Stimulated activated memory B cell treated with anti-CD40 and anti-IgM and Interleukin-4, amounts not matched to agents 10 μg/mL and 1 μg/mL and 100 μg/mL, for 72 hours (primary cell): ENCODE measurements around the gene SPAG9.

Experiments used
- ATAC-seq: fragments of 150-1000 bp; cut with Tn5 transposase; 2 replicates; pipeline ENCODE4 v1.10.0; 2021
- H3K27ac Mint-ChIP-seq: one replicate; pipeline ENCODE4 v1.8.0; 2022; ENCODE audit warnings: mild to moderate bottlenecking, mixed read lengths
- H3K27me3 Mint-ChIP-seq: one replicate; pipeline ENCODE4 v1.8.0; 2022; ENCODE audit warnings: mixed read lengths
- H3K36me3 Mint-ChIP-seq: one replicate; pipeline ENCODE4 v1.8.0; 2022; ENCODE audit warnings: mixed read lengths
- H3K4me1 Mint-ChIP-seq: one replicate; pipeline ENCODE4 v1.8.0; 2022; ENCODE audit warnings: mixed read lengths
- H3K4me3 Mint-ChIP-seq: one replicate; pipeline ENCODE4 v1.8.0; 2022; ENCODE audit warnings: mild to moderate bottlenecking, moderate library complexity, mixed read lengths
- H3K9me3 Mint-ChIP-seq: one replicate; pipeline ENCODE4 v1.8.0; 2022; ENCODE audit warnings: mixed read lengths

SPAG9 gene

DNA sequence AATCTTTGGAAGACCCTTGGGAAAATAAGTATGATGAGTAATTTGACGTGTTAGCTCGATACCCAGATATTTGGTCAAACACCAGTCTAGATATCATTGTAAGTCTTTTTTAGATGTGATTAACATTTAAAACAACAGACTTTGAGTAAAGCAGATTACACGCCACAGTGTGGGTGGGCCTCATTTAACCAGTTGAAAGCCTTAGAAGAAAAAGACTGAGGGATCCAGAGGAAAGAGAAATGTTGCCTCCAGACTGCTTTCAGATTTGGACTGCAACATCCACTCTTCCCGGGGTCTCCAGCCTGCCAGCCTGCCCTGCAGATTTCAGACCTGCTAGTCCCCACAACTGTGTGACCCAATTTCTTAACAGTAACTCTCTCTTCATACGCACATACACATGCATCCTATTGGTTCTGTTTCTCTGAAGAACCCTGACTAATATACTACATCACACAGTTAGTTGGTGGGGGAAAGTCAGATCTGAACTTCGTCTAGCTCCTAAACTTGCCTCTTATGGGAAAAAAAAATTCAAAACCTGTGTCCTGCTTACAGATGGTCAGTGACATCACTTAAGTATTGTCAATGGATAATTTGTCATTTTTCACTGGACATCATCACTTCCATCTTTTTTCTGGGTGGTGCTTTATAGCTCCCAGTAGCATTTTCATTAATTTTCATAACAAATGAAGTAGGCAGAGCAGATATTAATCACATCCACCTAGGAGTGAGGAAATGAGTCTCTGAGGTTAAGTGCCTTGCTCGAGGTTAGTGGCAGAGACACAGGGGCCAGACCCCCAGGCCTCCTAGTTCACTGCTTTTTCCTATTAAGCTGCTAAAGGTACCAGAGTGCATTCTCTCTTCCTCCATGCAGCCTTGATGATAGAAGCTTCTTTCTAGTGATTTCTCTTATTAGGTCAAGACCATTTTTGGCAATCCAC is 146.8 kb downstream of the SPAG9 start:
- Mint-ChIP-seq H3K36me3 (peaks cover 67% of the 10 kb centered on the region), H3K27me3 (no peaks in the 10 kb centered on the region)
- no peak for ATAC-seq

DNA sequence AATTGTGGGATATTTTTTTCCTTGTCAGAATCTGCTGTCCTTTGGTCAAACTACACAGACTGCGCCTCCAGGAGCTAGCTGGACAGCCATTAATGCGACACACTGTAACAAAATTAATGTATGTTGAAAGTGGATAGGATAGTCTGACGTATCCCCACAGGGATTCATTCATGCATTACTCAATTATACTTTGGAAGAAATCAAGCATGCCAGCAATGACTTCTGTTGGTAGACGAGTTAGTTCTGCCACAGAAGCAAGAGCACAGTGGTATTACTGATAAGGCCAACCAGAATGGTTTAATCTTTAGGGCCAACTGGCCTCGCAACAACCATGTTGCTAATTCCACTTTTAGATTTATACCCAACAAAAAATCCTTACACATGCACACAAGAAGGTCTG is 148.1 kb downstream of the SPAG9 start:
- H3K9me3 Mint-ChIP-seq = no peaks in the 10 kb centered on the region

More for the DNA sequence above, 146.8 kb downstream of the SPAG9 start:
- peaks cover 6% of the 10 kb centered on the region for H3K4me1 Mint-ChIP-seq
- H3K27ac Mint-ChIP-seq = no peak overlapping the region
- H3K4me3 Mint-ChIP-seq = no peak overlapping the region
- H3K9me3 Mint-ChIP-seq = no peaks in the 10 kb centered on the region

DNA sequence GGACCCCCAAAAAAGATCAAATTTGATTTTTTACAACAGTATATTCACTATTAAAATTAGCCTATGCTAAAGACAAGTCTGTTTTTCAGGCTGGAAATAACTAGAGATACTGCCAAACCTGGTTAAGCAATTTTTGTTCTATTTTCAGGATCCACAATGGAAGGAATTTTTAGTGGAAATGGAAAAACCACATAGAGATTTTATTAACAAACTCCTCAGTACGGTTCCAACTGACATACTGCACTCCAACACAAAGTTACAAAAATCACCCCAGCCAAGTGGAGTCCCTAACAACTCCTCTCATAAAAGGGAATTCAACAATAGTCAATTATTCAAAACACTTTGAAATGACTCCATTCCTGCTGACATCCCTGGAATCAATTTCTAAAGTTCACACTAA is 152.9 kb downstream of the SPAG9 start:
- H3K27me3 Mint-ChIP-seq = no peaks in the 10 kb centered on the region
- H3K27ac Mint-ChIP-seq = no peak overlapping the region
- no peak for ATAC-seq
- H3K4me1 Mint-ChIP-seq = no peaks in the 10 kb centered on the region
- H3K9me3 Mint-ChIP-seq = no peaks in the 10 kb centered on the region
- H3K36me3 Mint-ChIP-seq = peaks cover 34% of the 10 kb centered on the region
- no peak overlapping the region for H3K4me3 Mint-ChIP-seq

More for the DNA sequence above, 148.1 kb downstream of the SPAG9 start:
- ATAC-seq = no peak
- H3K4me1 Mint-ChIP-seq = peaks cover 6% of the 10 kb centered on the region
- no peaks in the 10 kb centered on the region for H3K27me3 Mint-ChIP-seq
- H3K4me3 Mint-ChIP-seq = no peak overlapping the region
- H3K36me3 Mint-ChIP-seq = peaks cover 58% of the 10 kb centered on the region
- H3K27ac Mint-ChIP-seq = no peak overlapping the region

DNA sequence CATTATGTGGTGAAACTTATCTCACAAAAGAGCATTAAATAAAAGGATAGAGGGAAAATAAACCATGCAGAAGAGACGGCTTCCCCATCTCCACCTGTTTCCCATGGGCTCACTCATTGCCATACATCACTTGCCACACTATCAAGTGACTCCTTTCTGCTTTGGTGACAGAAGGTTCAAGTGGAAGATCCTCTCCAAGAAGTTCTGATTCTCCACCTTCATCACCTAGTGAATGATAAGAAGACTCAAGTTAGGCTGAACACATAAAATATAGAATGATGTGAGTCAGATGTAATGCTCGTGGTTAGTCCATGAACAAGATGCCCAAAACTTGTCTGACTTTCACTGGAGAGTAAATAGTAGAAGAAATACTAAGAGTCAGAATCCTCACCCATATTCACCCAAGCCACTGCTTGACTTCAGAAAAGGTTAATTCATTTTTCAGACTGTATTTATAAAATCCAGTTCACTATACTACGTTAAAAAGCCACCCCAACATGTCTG is 154.5 kb downstream of the SPAG9 start:
- peak overlapping the region; percentile 6 for H3K27ac Mint-ChIP-seq
- no peak for ATAC-seq

DNA sequence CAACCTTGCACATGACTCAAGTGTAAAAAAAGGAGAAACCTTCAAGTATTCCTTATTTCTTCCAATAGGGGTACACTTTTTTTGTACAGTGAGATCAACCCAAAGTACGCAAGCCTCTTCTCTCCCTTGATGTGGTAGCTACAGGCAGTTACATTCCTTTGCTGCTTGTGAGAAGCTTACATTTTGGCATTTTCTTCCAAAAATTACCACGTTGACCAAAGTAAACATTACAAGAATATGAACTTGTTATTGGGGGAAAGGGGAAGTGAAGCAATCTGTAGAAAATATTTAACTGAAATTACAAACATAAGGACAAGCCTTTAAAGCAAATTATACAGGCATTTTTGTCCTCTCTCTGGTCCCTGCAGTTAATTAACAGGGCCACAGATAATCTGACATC is 157.5 kb downstream of the SPAG9 start:
- H3K27ac Mint-ChIP-seq = no peak overlapping the region
- H3K4me3 Mint-ChIP-seq = no peak overlapping the region
- no peaks in the 10 kb centered on the region for H3K4me1 Mint-ChIP-seq
- H3K36me3 Mint-ChIP-seq = peaks cover 14% of the 10 kb centered on the region
- no peaks in the 10 kb centered on the region for H3K9me3 Mint-ChIP-seq
- H3K27me3 Mint-ChIP-seq = no peaks in the 10 kb centered on the region
- no peak for ATAC-seq

More for the DNA sequence above, 154.5 kb downstream of the SPAG9 start:
- Mint-ChIP-seq H3K4me3 (no peak overlapping the region), H3K27me3 (no peaks in the 10 kb centered on the region), H3K4me1 (no peaks in the 10 kb centered on the region), H3K36me3 (peaks cover 34% of the 10 kb centered on the region), H3K9me3 (no peaks in the 10 kb centered on the region)

DNA sequence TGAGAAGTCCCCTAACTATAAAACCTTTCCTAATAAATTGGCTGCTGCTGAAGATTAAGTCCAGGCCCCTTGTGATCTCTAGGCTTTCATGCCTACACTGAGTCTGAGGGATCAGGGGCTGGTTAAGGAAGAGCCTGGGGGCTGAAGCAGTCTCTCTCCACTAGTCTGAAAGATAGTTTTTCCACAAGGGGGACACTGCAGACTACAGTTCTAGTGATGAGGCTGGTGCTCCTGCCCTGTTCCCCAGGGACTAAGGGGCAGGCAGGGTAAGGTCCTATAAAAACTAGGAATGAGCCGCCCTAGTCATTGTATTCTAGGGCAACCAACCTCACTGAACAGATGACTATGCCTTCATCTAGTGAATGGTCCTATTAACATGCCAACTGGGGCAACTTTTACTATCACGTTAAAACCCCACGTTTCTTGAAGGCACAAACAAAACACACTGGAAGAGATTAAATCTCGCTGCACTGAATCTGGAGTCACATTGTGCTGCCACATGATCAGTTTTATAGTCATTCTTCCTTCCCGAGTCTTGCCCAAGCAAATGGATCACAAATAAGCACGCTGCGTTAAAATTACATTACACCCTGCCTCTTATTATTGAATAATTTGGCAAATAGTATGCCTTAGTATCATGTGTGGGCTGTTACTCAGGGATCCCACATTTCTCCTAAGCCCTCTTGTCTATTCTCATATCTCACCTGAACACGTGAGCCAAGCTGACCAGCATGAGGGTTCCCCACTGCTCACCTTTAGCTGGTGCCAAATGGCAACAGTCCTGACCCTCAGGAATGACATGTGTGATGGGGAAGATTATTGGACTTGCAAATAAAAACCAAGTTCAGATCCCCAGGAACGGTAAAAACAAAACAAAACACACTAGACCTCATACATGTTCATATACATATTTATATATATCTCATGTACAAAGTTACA is 159.1 kb downstream of the SPAG9 start:
- Mint-ChIP-seq H3K27me3 (no peaks in the 10 kb centered on the region), H3K36me3 (peaks cover 9% of the 10 kb centered on the region), H3K27ac (no peak overlapping the region), H3K4me1 (peaks cover 4% of the 10 kb centered on the region), H3K4me3 (no peak overlapping the region), H3K9me3 (no peaks in the 10 kb centered on the region)
- ATAC-seq = no peak

DNA sequence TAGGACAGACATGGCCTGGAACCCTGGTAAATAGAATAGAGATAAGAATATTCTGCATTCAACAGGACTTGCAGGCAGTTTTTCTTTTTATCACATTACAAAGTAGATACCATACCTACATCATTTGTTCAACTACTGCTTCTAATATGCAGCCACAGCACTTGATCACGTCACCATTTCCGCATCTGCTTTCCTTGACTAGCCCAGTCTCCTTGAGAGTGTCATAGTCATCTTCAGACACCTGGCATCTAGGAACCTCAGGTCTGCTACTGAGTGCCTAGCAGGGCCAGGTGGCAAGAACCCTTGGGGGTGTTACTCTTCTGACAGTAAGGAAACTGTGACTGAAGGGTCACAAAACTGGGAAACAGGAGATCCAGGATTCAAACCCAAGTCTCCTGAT is 161.3 kb downstream of the SPAG9 start:
- H3K4me1 Mint-ChIP-seq = peaks cover 7% of the 10 kb centered on the region
- peaks cover 10% of the 10 kb centered on the region for H3K27me3 Mint-ChIP-seq
- ATAC-seq = no peak
- H3K36me3 Mint-ChIP-seq = no peaks in the 10 kb centered on the region
- no peak overlapping the region for H3K27ac Mint-ChIP-seq
- H3K4me3 Mint-ChIP-seq = no peak overlapping the region
- H3K9me3 Mint-ChIP-seq = no peaks in the 10 kb centered on the region

DNA sequence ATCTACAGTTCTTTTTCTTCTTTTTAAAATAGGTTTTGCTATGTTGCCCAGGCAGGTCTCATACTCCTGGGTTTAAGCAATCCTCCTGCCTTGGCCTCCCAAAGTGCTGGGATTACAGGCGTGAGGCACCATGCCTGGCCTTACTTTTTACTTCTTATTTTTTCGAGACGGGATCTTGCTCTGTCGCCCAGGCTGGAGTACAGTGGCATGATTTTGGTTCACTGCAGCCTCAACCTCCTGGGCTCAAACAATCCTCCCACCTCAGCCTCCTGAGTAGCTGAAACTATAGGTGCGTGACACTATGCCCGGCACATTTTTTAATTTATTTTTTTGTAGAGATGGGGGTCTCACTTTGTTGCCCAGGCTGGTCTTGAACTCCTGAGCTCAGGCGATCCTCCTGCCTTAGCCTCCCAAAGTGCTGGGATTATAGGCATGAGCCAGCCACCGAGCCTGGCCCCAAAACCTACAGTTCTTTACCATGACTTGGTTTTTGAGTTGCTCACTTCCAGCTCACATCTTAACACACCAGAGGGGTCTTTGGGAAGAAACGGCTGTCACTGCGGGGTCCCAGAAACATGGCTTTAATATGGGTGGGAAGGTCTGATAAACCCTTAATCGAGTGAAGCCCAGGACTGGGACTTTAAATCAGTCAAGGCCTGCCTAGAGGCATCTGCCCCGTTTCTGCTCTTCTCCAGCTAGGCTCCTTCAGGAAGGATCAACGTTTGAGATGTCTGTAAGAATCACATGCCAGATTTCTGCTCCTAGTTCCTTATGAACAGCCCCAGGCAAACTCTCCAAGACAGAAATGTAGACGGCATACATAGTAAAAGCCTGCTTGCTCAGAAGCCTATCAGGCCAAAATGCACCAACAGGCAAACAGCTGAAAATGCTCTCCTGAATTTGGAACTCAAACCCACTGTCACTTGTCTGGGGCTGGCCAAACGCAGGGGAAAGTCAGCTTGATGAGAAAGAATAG is 162.8 kb downstream of the SPAG9 start:
- Mint-ChIP-seq H3K4me3 (no peak overlapping the region), H3K9me3 (no peaks in the 10 kb centered on the region), H3K4me1 (peaks cover 7% of the 10 kb centered on the region), H3K36me3 (no peaks in the 10 kb centered on the region), H3K27ac (no peak overlapping the region), H3K27me3 (peaks cover 23% of the 10 kb centered on the region)
- no peak for ATAC-seq

DNA sequence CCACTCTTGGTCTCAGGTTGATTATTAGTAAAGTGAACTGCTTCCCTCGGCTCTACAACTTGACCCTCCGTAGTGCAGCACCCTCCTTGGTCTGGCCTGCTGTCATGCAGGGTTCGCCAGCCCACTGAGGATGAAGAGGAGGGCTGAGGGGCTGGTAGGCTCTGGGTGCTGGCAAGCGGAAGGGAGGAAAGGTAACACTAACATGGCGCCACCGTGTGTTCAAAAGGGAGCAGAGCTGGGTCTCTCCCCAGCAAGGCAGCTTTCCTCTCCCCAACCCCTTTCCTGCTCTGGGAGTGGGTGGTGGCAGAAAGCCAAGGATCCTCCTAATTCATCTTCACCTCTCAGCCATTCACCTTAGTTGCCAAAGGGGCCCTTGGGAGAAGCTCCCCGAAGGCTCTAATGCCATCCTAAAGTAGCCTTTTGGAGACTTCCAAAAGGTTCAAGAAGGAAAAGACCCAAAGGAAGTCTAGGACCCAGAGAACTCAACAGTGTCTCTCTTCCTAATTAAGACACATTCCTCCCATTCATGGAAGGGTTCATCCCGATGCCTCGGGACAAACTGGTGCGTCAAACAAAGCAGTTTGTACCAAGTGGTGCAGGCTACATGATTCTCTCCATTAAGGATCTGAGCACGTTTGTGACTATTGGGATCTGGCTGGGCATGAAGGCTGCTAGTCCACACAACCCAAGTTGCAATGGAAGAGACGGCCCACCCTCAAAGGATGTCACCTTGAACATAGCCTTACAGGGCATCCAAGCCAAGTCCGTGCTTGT is 163.7 kb downstream of the SPAG9 start:
- Mint-ChIP-seq H3K27ac (no peak overlapping the region), H3K36me3 (no peaks in the 10 kb centered on the region), H3K4me1 (peaks cover 7% of the 10 kb centered on the region), H3K27me3 (peaks cover 23% of the 10 kb centered on the region), H3K4me3 (no peak overlapping the region), H3K9me3 (no peaks in the 10 kb centered on the region)
- peak; percentile 78 for ATAC-seq

DNA sequence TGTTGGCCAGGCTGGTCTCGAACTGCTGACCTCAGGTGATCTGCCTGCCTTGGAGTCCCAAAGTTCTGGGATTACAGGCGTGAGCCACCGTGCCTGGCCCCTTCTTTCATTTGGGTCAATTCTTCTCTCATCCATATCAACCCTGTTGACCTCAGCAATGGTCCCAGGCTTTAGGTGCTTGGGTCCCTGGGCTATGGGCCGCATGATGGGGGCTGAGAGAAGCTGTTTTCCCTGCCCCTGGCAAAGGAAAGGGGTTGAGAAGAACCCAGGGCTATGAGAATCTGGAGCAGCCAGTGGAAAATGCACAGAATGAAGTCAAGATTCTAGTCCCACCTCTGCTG is 164.3 kb downstream of the SPAG9 start:
- Mint-ChIP-seq H3K4me3 (no peak overlapping the region), H3K27ac (no peak overlapping the region), H3K36me3 (no peaks in the 10 kb centered on the region), H3K9me3 (no peaks in the 10 kb centered on the region), H3K27me3 (peaks cover 23% of the 10 kb centered on the region), H3K4me1 (peaks cover 7% of the 10 kb centered on the region)
- ATAC-seq = no peak

DNA sequence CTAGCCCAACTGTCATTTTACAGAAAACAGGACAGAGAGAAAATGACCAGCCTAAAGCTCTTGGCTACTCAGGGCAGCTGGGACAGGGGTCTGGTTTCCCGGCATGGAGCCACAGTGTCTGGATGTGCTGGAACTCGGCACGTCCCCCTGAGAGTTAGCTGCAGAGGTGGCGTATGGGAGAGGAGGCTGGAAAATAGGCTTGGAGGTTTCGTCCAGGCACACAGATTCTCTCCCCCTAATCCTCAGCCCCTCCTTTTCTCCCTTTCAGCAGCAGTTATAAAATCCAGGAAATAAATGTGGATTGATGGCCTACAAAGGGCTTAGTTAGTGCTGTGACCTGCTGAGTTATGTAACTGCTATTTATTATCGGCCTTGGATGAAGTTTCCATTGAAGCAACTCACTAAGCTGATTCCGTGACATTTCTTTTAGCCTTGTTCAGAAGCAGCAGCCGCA is 165.0 kb downstream of the SPAG9 start:
- no peak for ATAC-seq
- Mint-ChIP-seq H3K27me3 (peaks cover 23% of the 10 kb centered on the region), H3K4me3 (no peak overlapping the region), H3K27ac (no peak overlapping the region), H3K4me1 (peaks cover 11% of the 10 kb centered on the region), H3K9me3 (no peaks in the 10 kb centered on the region), H3K36me3 (no peaks in the 10 kb centered on the region)

DNA sequence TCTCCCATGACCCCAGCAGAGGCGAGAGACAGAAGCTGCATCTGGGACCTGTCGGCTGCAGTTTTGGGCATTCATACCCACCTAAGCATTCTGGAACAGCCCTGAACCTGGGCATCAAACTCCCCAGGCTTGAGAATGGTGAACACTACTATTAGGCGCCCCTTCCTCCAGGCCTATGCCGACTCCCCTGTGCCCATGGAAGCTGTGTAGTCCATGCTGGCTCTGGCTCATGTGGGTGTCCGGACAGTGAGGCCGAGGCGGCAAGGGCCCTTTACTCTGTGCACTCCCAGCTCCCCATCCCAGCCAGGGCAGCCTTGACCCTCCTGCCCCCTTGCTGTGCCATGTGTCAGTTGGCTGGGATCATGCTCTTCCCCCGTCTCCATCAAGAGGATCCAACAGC is 165.5 kb downstream of the SPAG9 start:
- Mint-ChIP-seq H3K36me3 (no peaks in the 10 kb centered on the region), H3K4me3 (no peak overlapping the region), H3K9me3 (no peaks in the 10 kb centered on the region), H3K27ac (no peak overlapping the region), H3K4me1 (peaks cover 16% of the 10 kb centered on the region), H3K27me3 (peaks cover 23% of the 10 kb centered on the region)
- ATAC-seq = no peak

DNA sequence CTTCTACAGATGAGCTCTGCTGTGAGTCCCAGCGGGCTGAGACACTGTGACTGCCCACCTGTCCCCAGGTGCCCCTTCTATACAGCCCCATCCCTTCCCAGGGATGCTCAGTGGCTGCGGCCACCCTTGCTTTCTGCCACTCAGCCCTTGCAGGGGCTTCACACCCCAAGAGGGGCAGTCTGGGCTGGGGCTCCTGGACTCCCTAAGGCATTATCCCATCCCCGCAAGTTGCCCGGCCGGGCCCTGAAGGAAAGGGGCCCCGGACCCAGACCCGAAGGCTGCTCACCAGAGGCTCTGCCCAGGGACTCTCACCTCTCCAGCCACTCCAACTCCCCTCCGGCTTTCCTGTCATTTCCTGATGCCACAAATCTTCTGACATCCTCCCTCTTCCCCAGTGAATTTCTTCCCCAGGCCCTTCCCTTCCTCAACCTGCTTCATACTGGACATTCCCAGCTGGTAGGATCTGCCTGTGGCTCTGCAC is 166.0 kb downstream of the SPAG9 start:
- Mint-ChIP-seq H3K27ac (no peak overlapping the region), H3K27me3 (peaks cover 23% of the 10 kb centered on the region), H3K4me1 (peaks cover 21% of the 10 kb centered on the region), H3K9me3 (no peaks in the 10 kb centered on the region), H3K36me3 (no peaks in the 10 kb centered on the region), H3K4me3 (no peak overlapping the region)
- ATAC-seq = no peak
